Measurements from ENCODE around the gene ALDH1A3. TPM values are rescaled to one million over a fixed set of nuclear protein-coding genes. Genes with fewer than 3 reads are reported as not detected.

Gene ALDH1A3
- total RNA-seq, 5 donors from 2014 or later (not counting 1 experiment from before 2014, with no cell fraction given), result 0.26 to 1.2 (median 0.38) TPM; not detected in 2

DNA sequence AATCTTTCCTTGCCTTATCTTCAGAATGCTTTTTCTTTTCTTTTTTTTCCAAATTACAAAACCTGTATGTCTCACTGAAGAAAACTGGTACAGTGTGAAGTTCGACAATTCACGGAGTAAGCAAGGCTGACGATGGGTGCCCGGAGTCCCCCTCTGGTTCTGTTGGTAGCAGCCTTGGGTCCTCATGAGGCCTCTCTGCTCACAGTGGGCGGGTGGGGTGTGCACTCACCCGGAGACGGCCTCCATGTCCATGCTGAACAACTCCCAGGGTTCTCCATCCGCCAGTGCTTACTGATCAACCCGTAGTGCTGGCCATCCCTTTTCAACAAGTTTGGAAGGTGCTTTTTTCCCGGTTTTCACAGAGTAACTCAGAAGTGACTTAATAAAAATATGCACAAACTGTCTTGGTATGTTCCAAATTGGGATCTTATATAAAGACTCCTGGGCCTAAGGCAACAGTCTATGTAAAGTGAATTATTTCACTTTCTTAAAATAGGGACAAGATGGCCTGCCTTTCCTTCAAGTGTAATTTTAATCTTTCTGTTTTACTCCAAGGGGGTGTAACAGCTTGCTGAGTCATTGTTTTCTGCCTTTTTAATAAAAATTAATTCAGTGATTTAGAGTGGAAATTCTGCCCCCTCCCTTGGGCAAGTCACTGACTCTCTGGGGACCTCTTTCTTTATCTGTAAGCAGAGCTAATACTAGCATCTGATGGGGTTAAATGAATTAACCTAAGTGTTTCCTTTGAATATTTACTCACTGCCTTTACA, 63.2 kb downstream of the ALDH1A3 start:
- ChIA-PET CTCF (interaction anchor here in 1 of 2 donors (0.7 kb wide), 1 partner anchor 1002 kb away, joined by 3 read pairs; no protein-coding TSS in a partner anchor), POLR2A (interaction anchor here in 1 of 2 donors (0.6 kb wide), 1 partner anchor 292 kb away, joined by 6 read pairs; no protein-coding TSS in a partner anchor)
- whole genome bisulfite sequencing (ENCODE audit: insufficient coverage), result 84% methylated on average over 9 of the region's 10 CpGs
- H3K9me3 Mint-ChIP-seq, result no peaks in the 10 kb centered on the region
- H3K36me3 Mint-ChIP-seq, result no peaks in the 10 kb centered on the region
- no peak overlapping the region for H3K27ac Mint-ChIP-seq
- H3K4me1 Mint-ChIP-seq, result no peaks in the 10 kb centered on the region
- Histone ChIP-seq H3K27me3 (replicated peaks in 1 of 2; ENCODE audit: control insufficient read depth in 2 of 2, extremely low read depth in 1 of 2, insufficient read depth in 2 of 2, low read length in 1 of 2) (peaks cover 0 to 3% of the 10 kb centered on the region in 2 experiments), H3K4me1 (ENCODE audit: control insufficient read depth in 1 of 2, extremely low read depth in 1 of 2, insufficient read depth in 2 of 2, low read length in 2 of 2) (no peaks in the 10 kb centered on the region), H3K9me3 (no peaks in the 10 kb centered on the region), H3K4me3 (ENCODE audit: control insufficient read depth in 1 of 2, extremely low read depth in 1 of 2, low read length in 1 of 2) (no peak overlapping the region), H3K27ac (ENCODE audit: low read length) (no peak overlapping the region), H3K36me3 (ENCODE audit: control insufficient read depth in 2 of 2, extremely low read depth in 1 of 2, insufficient read depth in 1 of 2, low read length in 1 of 2) (no peaks in the 10 kb centered on the region)
- no peak overlapping the region for H3K4me3 Mint-ChIP-seq
- DNase-seq (no peak), ATAC-seq (replicated peaks in 1 of 4) (no peak)
- peaks cover 0 to 6% of the 10 kb centered on the region in 2 donors for H3K27me3 Mint-ChIP-seq

DNA sequence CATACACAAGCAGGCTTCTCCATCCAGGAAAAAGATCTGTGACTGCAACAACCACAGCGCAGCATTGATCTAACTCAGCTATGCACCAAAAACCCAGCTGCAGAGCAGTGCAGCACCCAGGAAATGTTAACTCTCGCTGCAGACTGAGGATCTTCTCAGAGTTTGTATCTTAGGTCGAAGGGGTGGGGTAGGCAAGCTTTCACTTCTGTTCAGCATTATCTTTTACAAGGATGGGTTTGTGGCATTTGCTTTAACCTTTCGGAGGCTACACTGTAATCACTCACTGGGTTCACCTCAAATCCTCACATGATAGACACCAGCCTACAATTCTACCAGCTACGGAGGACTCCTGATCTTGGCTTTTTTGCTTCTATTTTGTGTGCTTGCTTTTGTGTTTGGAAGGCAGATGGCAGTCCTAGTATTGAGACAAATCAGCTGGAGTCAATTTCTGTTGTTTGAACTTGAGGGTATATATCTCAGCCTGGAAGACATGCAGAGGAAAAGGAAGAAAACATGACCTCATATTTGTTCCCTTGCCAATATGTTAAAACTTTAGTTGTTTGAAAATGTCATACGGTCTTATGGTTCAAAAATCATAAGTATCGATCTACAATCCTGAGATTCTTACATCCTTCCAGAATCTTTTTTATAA, 64.7 kb downstream of the ALDH1A3 start:
- H3K27me3 ChIP-seq (replicated peaks in 1 of 2; ENCODE audit: control insufficient read depth in 2 of 2, extremely low read depth in 1 of 2, insufficient read depth in 2 of 2, low read length in 1 of 2), result peaks cover 0 to 3% of the 10 kb centered on the region in 2 experiments
- POLR2A ChIA-PET, result no interaction called here
- H3K36me3 Mint-ChIP-seq, result no peaks in the 10 kb centered on the region
- no peaks in the 10 kb centered on the region for H3K9me3 Mint-ChIP-seq
- CTCF ChIA-PET, result no interaction called here
- no peaks in the 10 kb centered on the region for H3K9me3 ChIP-seq
- H3K4me1 ChIP-seq (ENCODE audit: control insufficient read depth in 1 of 2, extremely low read depth in 1 of 2, insufficient read depth in 2 of 2, low read length in 2 of 2), result no peaks in the 10 kb centered on the region
- no peak overlapping the region for H3K27ac ChIP-seq (ENCODE audit: low read length)
- 55% methylated on average over 2 of the region's 7 CpGs for WGBS (ENCODE audit: insufficient coverage)
- no peak for DNase-seq
- no peak overlapping the region for H3K27ac Mint-ChIP-seq
- no peak overlapping the region for H3K4me3 ChIP-seq (ENCODE audit: control insufficient read depth in 1 of 2, extremely low read depth in 1 of 2, low read length in 1 of 2)
- H3K4me3 Mint-ChIP-seq, result no peak overlapping the region
- peaks cover 8 to 15% of the 10 kb centered on the region in 2 donors for H3K27me3 Mint-ChIP-seq
- no peaks in the 10 kb centered on the region for H3K4me1 Mint-ChIP-seq
- no peaks in the 10 kb centered on the region for H3K36me3 ChIP-seq (ENCODE audit: control insufficient read depth in 2 of 2, extremely low read depth in 1 of 2, insufficient read depth in 1 of 2, low read length in 1 of 2)
- no peak for ATAC-seq (replicated peaks in 1 of 4)

DNA sequence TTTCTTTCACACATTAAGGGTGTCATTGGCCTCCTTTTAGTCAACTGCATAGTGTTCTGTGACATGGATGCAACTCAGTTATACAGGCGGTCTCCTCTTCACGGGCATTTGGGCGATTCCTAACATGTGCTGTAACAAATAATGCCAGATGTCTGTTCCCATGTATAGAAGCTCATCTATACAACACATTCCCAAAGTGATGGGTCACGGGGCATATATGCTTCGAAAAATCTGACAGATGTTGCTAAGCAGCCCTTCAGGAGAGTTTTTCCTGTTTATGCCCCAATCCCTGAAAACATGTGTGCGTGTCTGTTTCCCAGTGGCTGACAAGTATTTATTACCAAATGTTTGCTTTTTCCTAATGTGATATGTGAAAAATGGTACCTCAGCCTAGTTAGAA, 65.4 kb downstream of the ALDH1A3 start:
- Mint-ChIP-seq H3K36me3 (no peaks in the 10 kb centered on the region), H3K4me3 (no peak overlapping the region), H3K27ac (no peak overlapping the region), H3K4me1 (no peaks in the 10 kb centered on the region), H3K27me3 (peaks cover 13 to 15% of the 10 kb centered on the region in 2 donors), H3K9me3 (no peaks in the 10 kb centered on the region)
- ATAC-seq (replicated peaks in 1 of 4) (no peak), DNase-seq (no peak)
- no peaks in the 10 kb centered on the region for H3K9me3 ChIP-seq
- CTCF ChIA-PET, result no interaction called here
- no peak overlapping the region for H3K4me3 ChIP-seq (ENCODE audit: control insufficient read depth in 1 of 2, extremely low read depth in 1 of 2, low read length in 1 of 2)
- peaks cover 0 to 3% of the 10 kb centered on the region in 2 experiments for H3K27me3 ChIP-seq (replicated peaks in 1 of 2; ENCODE audit: control insufficient read depth in 2 of 2, extremely low read depth in 1 of 2, insufficient read depth in 2 of 2, low read length in 1 of 2)
- no peaks in the 10 kb centered on the region for H3K4me1 ChIP-seq (ENCODE audit: control insufficient read depth in 1 of 2, extremely low read depth in 1 of 2, insufficient read depth in 2 of 2, low read length in 2 of 2)
- no peak overlapping the region for H3K27ac ChIP-seq (ENCODE audit: low read length)
- POLR2A ChIA-PET, result interaction anchor here in 1 of 2 donors (0.6 kb wide), 1 partner anchor 37 kb away, joined by 3 read pairs; no protein-coding TSS in a partner anchor
- 86% methylated on average over 3 of the region's 6 CpGs for WGBS (ENCODE audit: insufficient coverage)
- H3K36me3 ChIP-seq (ENCODE audit: control insufficient read depth in 2 of 2, extremely low read depth in 1 of 2, insufficient read depth in 1 of 2, low read length in 1 of 2), result no peaks in the 10 kb centered on the region

DNA sequence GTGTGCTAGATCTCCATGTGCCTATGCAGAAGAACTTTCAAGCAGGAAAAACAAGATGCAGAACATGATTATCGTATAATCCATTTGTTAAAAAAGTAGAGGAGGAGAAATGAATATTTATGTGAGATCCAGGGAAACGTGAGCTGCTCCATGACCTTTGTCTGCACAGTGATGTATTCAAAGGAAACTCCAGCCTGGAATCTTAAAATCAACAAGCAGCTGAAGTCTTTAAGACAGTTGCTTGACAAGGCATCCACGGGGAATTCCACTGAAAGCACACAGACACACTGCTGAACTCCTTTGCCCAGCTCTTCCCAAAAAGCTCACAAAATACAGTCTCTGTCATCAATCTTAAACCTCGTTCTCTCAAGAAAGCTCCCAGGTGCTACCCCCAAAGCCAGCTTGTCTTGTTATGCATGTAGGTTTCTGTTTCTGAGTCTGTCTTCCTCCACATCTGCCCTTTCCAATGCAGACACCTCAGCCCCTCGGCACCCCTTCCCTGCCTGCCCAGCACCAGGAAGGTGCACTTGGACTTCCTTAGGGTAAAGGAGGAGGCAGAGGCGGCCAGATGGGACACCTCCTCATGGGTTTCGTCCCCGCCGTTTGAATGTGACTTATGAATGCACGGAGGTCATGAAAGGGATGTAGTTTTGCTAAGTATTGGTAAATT, 68.3 kb downstream of the ALDH1A3 start:
- no peaks in the 10 kb centered on the region for H3K4me1 Mint-ChIP-seq
- 54% methylated on average over 2 of the region's 10 CpGs for WGBS (ENCODE audit: insufficient coverage)
- Histone ChIP-seq H3K9me3 (no peaks in the 10 kb centered on the region), H3K4me1 (ENCODE audit: control insufficient read depth in 1 of 2, extremely low read depth in 1 of 2, insufficient read depth in 2 of 2, low read length in 2 of 2) (no peaks in the 10 kb centered on the region), H3K36me3 (ENCODE audit: control insufficient read depth in 2 of 2, extremely low read depth in 1 of 2, insufficient read depth in 1 of 2, low read length in 1 of 2) (no peaks in the 10 kb centered on the region), H3K27me3 (replicated peaks in 1 of 2; ENCODE audit: control insufficient read depth in 2 of 2, extremely low read depth in 1 of 2, insufficient read depth in 2 of 2, low read length in 1 of 2) (no peaks in the 10 kb centered on the region), H3K27ac (ENCODE audit: low read length) (no peak overlapping the region), H3K4me3 (ENCODE audit: control insufficient read depth in 1 of 2, extremely low read depth in 1 of 2, low read length in 1 of 2) (no peak overlapping the region)
- ChIA-PET POLR2A (no interaction called here), CTCF (interaction anchor here in 1 of 2 donors (1.0 kb wide), 1 partner anchor 10 kb away, joined by 5 read pairs; no protein-coding TSS in a partner anchor)
- H3K27me3 Mint-ChIP-seq, result peaks cover 13 to 15% of the 10 kb centered on the region in 2 donors
- H3K36me3 Mint-ChIP-seq, result no peaks in the 10 kb centered on the region
- no peaks in the 10 kb centered on the region for H3K9me3 Mint-ChIP-seq
- H3K4me3 Mint-ChIP-seq, result no peak overlapping the region
- DNase-seq (no peak), ATAC-seq (replicated peaks in 1 of 4) (no peak)
- no peak overlapping the region for H3K27ac Mint-ChIP-seq

DNA sequence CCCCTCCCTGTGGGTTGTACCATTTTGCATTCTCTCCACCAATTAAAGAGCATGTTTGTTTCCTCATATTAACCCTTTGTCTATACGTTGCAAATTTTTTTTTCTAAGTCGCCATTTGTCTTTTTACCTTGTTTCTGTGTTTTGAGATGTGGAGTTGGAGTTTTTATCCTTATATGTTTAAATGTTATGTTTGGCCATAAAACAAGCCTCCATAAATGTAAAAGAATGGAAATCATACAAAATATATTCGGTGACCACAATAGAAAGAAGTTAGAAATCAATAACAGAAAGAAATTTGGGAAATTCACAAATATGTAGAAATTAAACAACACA, 68.8 kb downstream of the ALDH1A3 start:
- no peak overlapping the region for H3K4me3 Mint-ChIP-seq
- Histone ChIP-seq H3K36me3 (ENCODE audit: control insufficient read depth in 2 of 2, extremely low read depth in 1 of 2, insufficient read depth in 1 of 2, low read length in 1 of 2) (no peaks in the 10 kb centered on the region), H3K27ac (ENCODE audit: low read length) (no peak overlapping the region), H3K27me3 (replicated peaks in 1 of 2; ENCODE audit: control insufficient read depth in 2 of 2, extremely low read depth in 1 of 2, insufficient read depth in 2 of 2, low read length in 1 of 2) (no peaks in the 10 kb centered on the region), H3K4me3 (ENCODE audit: control insufficient read depth in 1 of 2, extremely low read depth in 1 of 2, low read length in 1 of 2) (no peak overlapping the region), H3K9me3 (no peaks in the 10 kb centered on the region), H3K4me1 (ENCODE audit: control insufficient read depth in 1 of 2, extremely low read depth in 1 of 2, insufficient read depth in 2 of 2, low read length in 2 of 2) (no peaks in the 10 kb centered on the region)
- no peak for DNase-seq
- H3K27ac Mint-ChIP-seq, result no peak overlapping the region
- no peaks in the 10 kb centered on the region for H3K4me1 Mint-ChIP-seq
- WGBS (ENCODE audit: insufficient coverage), result no CpG with 5 or more reads among the region's 3 CpGs
- POLR2A ChIA-PET, result no interaction called here
- no peak for ATAC-seq (replicated peaks in 1 of 4)
- H3K36me3 Mint-ChIP-seq, result no peaks in the 10 kb centered on the region
- CTCF ChIA-PET, result interaction anchor here in 1 of 2 donors (1.0 kb wide), 1 partner anchor 10 kb away, joined by 5 read pairs; no protein-coding TSS in a partner anchor
- no peaks in the 10 kb centered on the region for H3K9me3 Mint-ChIP-seq
- H3K27me3 Mint-ChIP-seq, result peaks cover 15 to 17% of the 10 kb centered on the region in 2 donors

DNA sequence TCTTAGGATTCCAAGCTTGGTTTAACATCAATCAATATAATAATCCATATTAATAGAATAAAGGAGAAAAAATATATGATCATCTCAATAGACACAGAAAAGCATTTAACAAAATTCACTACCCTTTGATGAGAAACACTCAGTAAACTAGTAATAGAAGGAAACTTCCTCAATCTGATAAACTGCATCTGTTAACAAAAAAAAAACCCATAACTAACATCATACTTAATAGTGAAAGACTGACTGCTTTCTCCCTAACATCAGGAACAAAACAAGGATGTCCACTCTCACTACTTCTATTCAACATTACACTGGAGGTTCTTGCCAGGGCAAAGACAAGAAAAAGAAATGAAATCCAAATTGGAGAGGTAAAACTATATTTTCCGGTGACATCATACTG, 70.1 kb downstream of the ALDH1A3 start:
- CTCF ChIA-PET, result no interaction called here
- WGBS (ENCODE audit: insufficient coverage), result no CpG with 5 or more reads among the region's 1 CpG
- POLR2A ChIA-PET, result no interaction called here
- H3K9me3 Mint-ChIP-seq, result no peaks in the 10 kb centered on the region
- H3K9me3 ChIP-seq, result no peaks in the 10 kb centered on the region
- no peak overlapping the region for H3K4me3 ChIP-seq (ENCODE audit: control insufficient read depth in 1 of 2, extremely low read depth in 1 of 2, low read length in 1 of 2)
- no peak overlapping the region for H3K27ac Mint-ChIP-seq
- H3K4me1 ChIP-seq (ENCODE audit: control insufficient read depth in 1 of 2, extremely low read depth in 1 of 2, insufficient read depth in 2 of 2, low read length in 2 of 2), result no peaks in the 10 kb centered on the region
- H3K36me3 ChIP-seq (ENCODE audit: control insufficient read depth in 2 of 2, extremely low read depth in 1 of 2, insufficient read depth in 1 of 2, low read length in 1 of 2), result no peaks in the 10 kb centered on the region
- no peaks in the 10 kb centered on the region for H3K4me1 Mint-ChIP-seq
- H3K27me3 ChIP-seq (replicated peaks in 1 of 2; ENCODE audit: control insufficient read depth in 2 of 2, extremely low read depth in 1 of 2, insufficient read depth in 2 of 2, low read length in 1 of 2), result no peaks in the 10 kb centered on the region
- H3K4me3 Mint-ChIP-seq, result no peak overlapping the region
- no peak for DNase-seq
- no peak overlapping the region for H3K27ac ChIP-seq (ENCODE audit: low read length)
- no peaks in the 10 kb centered on the region for H3K36me3 Mint-ChIP-seq
- peaks cover 15 to 19% of the 10 kb centered on the region in 2 donors for H3K27me3 Mint-ChIP-seq
- no peak for ATAC-seq (replicated peaks in 1 of 4)
